GM12892 (cell line): ENCODE measurements around the gene MLPH. TPM values are rescaled to one million over a fixed set of nuclear protein-coding genes. Genes with fewer than 3 reads are reported as not detected.

Source experiments
- DNase-seq: peaks from one replicate; pipeline ENCODE4 v3.0.0; 2011; ENCODE audit not compliant: insufficient read length
- FAIRE-seq: peaks from 2 replicates; lab custom pipeline; 2011; peaks lifted over from hg19 to GRCh38; lab: Jason Lieb, UNC
- POLR2A ChIP-seq: IDR thresholded peaks from 2 replicates; pipeline ENCODE4 v1.6.1; 2011; ENCODE audit warnings: low read depth, low read length, control low read depth
- POLR2AphosphoS5 ChIP-seq: IDR thresholded peaks from 2 replicates; pipeline ENCODE4 v1.6.1; 2011; ENCODE audit warnings: low read depth, low read length, control low read depth
- TAF1 ChIP-seq: IDR thresholded peaks from 2 replicates; pipeline ENCODE4 v1.6.1; 2011; ENCODE audit warnings: low read depth, mild to moderate bottlenecking, control low read depth, low read length, borderline replicate concordance
- polyA plus RNA-seq: library from polyadenylated mRNA; unstranded; fragments of >200 nt; gene quantifications from one replicate; pipeline ENCODE4 v1.2.1, GENCODE V29; 2012; ENCODE audit warnings: missing spikeins, inconsistent platforms; ENCODE audit not compliant: missing spikeins

The MLPH gene, protein sequence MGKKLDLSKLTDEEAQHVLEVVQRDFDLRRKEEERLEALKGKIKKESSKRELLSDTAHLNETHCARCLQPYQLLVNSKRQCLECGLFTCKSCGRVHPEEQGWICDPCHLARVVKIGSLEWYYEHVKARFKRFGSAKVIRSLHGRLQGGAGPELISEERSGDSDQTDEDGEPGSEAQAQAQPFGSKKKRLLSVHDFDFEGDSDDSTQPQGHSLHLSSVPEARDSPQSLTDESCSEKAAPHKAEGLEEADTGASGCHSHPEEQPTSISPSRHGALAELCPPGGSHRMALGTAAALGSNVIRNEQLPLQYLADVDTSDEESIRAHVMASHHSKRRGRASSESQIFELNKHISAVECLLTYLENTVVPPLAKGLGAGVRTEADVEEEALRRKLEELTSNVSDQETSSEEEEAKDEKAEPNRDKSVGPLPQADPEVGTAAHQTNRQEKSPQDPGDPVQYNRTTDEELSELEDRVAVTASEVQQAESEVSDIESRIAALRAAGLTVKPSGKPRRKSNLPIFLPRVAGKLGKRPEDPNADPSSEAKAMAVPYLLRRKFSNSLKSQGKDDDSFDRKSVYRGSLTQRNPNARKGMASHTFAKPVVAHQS
- polyA plus RNA-seq: not detected

GRCh38 chr2:237486819-237487448 lies at the start of gene MLPH:
TSS of gene MLPH (plus strand) at chr2:237487251. CDS start at chr2:237493427, 6,176 bp downstream.
- TF ChIP-seq POLR2AphosphoS5 (no peak), TAF1 (no peak), POLR2A (no peak)
- DNase-seq (no peak), FAIRE-seq (no peak)

GRCh38 chr2:237437566-237437965 lies 49.5 kb upstream of the MLPH start:
- DNase-seq: no peak
- FAIRE-seq: no peak
- TF ChIP-seq TAF1 (no peak), POLR2A (no peak), POLR2AphosphoS5 (no peak)

- DNase-seq (no peak), FAIRE-seq (peak; percentile 46)
- TF ChIP-seq TAF1 (no peak), POLR2AphosphoS5 (no peak), POLR2A (no peak)
Observed at GRCh38 chr2:237438080-237438940, 48.7 kb upstream of the MLPH start.

DNA sequence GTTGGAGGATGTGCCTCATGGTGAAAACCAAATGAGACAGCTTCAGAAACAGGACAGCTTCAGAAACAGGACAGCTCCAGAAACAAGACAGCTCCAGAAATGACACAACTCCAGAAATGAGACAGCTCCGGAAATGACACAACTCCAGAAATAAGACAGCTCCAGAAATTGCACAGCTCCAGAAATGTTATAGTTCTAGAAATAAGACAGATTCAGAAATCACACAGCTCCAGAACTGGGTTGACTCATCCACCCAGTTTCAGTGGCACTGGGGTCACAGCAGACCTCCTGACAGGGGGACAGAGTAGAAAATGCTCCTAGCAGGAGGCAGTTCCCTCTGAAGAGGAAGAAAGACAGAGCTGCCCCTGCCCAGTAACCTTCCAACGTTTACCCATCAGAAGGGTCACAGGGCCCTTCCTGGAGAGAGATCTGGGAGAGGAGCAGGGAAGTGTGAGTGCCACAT lies 46.2 kb upstream of the MLPH start:
- TF ChIP-seq TAF1: no peak
- no peak for TF ChIP-seq POLR2AphosphoS5
- TF ChIP-seq POLR2A: no peak
- peak; percentile 47 for DNase-seq
- FAIRE-seq: no peak

- no peak for TF ChIP-seq TAF1
- TF ChIP-seq POLR2A: no peak
- TF ChIP-seq POLR2AphosphoS5: no peak
- no peak for DNase-seq
- FAIRE-seq: no peak
Observed at GRCh38 chr2:237441605-237442274, 45.3 kb upstream of the MLPH start.

GRCh38 chr2:237444071-237444470 lies 43.0 kb upstream of the MLPH start:
- FAIRE-seq (no peak), DNase-seq (no peak)
- no peak for TF ChIP-seq POLR2A
- no peak for TF ChIP-seq TAF1
- TF ChIP-seq POLR2AphosphoS5: no peak

- FAIRE-seq (no peak), DNase-seq (no peak)
- no peak for TF ChIP-seq TAF1
Observed at GRCh38 chr2:237445611-237446337, 41.3 kb upstream of the MLPH start.

DNA sequence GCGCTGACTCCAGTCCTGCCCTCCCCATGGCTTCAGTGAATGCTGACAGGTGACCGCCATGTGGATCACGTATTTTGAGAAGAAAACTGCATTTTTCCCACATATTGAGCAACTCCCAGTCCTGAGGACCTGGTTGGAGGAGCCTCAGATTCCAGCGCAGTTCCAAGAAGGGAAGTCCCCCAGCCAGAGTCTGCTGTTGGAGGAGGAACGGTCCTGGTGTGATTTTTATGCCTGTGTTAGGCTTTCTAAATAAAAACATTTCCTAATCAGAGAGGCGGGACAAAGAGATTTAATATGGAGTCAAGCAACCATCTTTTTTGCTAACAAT lies 40.7 kb upstream of the MLPH start:
- no peak for FAIRE-seq
- DNase-seq: no peak
- TF ChIP-seq POLR2AphosphoS5: no peak
- no peak for TF ChIP-seq POLR2A
- no peak for TF ChIP-seq TAF1

DNA sequence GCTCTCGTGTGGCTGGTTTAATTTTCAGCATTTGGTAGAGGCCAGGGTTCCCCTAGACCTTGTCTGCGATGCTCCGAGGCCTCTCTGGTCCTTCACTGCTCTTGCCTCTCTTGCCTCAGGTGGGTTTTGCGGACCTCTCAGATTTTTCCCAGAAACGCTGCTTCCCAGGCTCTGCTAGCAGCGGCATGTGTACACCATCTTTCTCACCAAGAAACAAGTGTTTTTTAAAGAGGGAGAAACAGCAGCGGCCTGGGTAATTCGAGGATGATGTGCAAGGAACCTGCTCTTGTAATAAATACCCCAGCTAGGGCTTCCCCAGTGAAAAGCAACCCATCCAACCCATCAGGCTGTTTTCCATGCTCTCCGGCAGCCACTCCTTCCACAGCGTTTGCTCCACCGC lies 39.6 kb upstream of the MLPH start:
- TF ChIP-seq POLR2AphosphoS5 (no peak), TAF1 (no peak), POLR2A (no peak)
- no peak for DNase-seq
- FAIRE-seq: no peak

DNA sequence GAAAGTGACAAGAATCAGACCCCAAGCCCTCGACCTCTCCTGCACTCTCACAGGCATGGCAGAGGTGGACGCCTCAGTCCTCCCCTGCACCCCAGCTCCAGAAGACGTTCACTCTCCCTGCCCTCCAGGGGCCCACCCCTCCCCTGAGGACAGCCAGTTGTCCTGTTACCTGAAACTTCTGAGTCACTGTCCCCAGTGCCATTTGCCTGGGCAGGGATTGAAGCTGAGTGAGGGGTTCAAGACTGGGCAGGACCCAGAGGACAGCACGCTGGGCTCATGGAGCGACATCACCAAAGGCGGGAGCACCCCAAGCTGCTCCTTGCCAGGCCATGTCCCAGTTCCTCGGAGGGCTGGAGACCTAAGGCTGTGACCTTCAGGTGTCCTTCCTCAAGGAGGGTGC lies 38.9 kb upstream of the MLPH start:
- TF ChIP-seq POLR2AphosphoS5: no peak
- TF ChIP-seq POLR2A: no peak
- no peak for TF ChIP-seq TAF1
- DNase-seq (no peak), FAIRE-seq (no peak)

DNA sequence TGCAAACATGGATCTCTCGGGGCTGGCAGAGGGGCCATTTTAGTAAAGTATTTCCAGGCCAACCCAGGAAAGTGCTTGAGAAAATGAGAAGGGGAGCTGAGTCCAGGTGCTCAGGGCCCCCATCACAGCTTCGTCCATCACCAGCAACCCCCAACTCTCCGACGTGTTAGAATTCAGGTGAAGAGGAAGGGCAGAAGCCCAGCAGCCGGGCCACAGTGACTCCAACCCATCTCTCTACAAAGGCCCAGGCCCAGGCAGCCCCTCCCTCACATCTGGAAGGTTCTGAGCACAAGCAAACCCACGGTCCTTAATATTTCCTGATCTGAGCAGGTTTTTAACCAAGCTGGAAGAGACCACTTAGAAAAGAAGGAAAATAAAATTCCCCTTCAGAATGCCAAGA lies 38.4 kb upstream of the MLPH start:
- no peak for FAIRE-seq
- TF ChIP-seq TAF1 (no peak), POLR2AphosphoS5 (no peak), POLR2A (no peak)

More for the DNA sequence above, 38.4 kb upstream of the MLPH start:
- no peak for DNase-seq
